H1 (cell line): ENCODE results near the gene LRP5. TPM values are rescaled to one million over a fixed set of nuclear protein-coding genes. Genes with fewer than 3 reads are reported as not detected.

Experiments
- CTCF ChIA-PET: fragments of 300-600 bp; sonication (Branson Sonifier 250); formaldehyde crosslinking; loops from one replicate; lab custom pipeline; 2021; ENCODE audit not compliant: partially characterized antibody; lab: Charles Lee
- POLR2A ChIA-PET: fragments of 300-600 bp; sonication (Branson Sonifier 250); formaldehyde crosslinking; loops from one replicate; lab custom pipeline; 2021; ENCODE audit warnings: inconsistent platforms; ENCODE audit not compliant: partially characterized antibody; lab: Charles Lee
- DNase-seq, 2 experiments: peaks; one replicate each; pipeline versions ENCODE4 v3.0.0 to v3.0.0-alpha.2; 2010 to 2022; ENCODE audit warnings: low spot score in 2 of 2, low read depth in 1 of 2, mixed read lengths in 1 of 2
- FAIRE-seq: peaks from 2 replicates; lab custom pipeline; 2011; peaks lifted over from hg19 to GRCh38; lab: Jason Lieb, UNC
- H2AFZ ChIP-seq: 2 replicates; pipeline ENCODE4 v1.8.1; 2012; ENCODE audit warnings: low read length, inconsistent platforms
- H2AK5ac ChIP-seq: 2 replicates; pipeline ENCODE4 v1.6.1; 2013; ENCODE audit warnings: low read depth, low read length
- H2BK120ac ChIP-seq: replicated peaks from 2 replicates; pipeline ENCODE3; 2013; ENCODE audit warnings: low read depth, low read length, inconsistent platforms
- H2BK12ac ChIP-seq: 2 replicates; pipeline ENCODE4 v1.6.1; 2013; ENCODE audit warnings: low read depth, low read length
- H2BK15ac ChIP-seq: 2 replicates; pipeline ENCODE4 v1.6.1; 2013; ENCODE audit warnings: low read length
- H2BK20ac ChIP-seq: 2 replicates; pipeline ENCODE4 v1.6.1; 2013; ENCODE audit warnings: low read length
- H2BK5ac ChIP-seq: 2 replicates; pipeline ENCODE4 v1.6.1; 2013; ENCODE audit warnings: low read depth, low read length
- H3K14ac ChIP-seq: 2 replicates; pipeline ENCODE4 v1.6.1; 2013; ENCODE audit warnings: inconsistent platforms; ENCODE audit not compliant: insufficient read length
- H3K18ac ChIP-seq: 2 replicates; pipeline ENCODE4 v1.6.1; 2013; ENCODE audit warnings: low read length; ENCODE audit errors: extremely low read depth
- H3K23ac ChIP-seq: 2 replicates; pipeline ENCODE4 v1.6.1; 2013; ENCODE audit warnings: inconsistent platforms; ENCODE audit not compliant: insufficient read length
- H3K23me2 ChIP-seq: 2 replicates; pipeline ENCODE4 v1.6.1; 2013; ENCODE audit warnings: low read depth, low read length
- H3K27ac ChIP-seq: 2 replicates; pipeline ENCODE4 v1.6.1; 2011; ENCODE audit warnings: low read depth, low read length, inconsistent platforms
- H3K27me3 ChIP-seq, 4 experiments: replicated peaks in 1 of 4; 1 replicate in 1 of 4; 2 replicates in 3 of 4; pipeline versions ENCODE4 v1.6.1 to v1.8.1; 2011 to 2013; ENCODE audit warnings: low read length in 3 of 4, mild to moderate bottlenecking in 3 of 4, inconsistent platforms in 2 of 4, mixed read lengths in 2 of 4, moderate library complexity in 1 of 4; ENCODE audit not compliant: control insufficient read depth in 3 of 4, insufficient read depth in 3 of 4; ENCODE audit errors: extremely low read depth in 1 of 4
- H3K36me3 ChIP-seq, 4 experiments: 2 replicates each; pipeline versions ENCODE4 v1.6.1 to v1.8.1; 2011 to 2013; ENCODE audit warnings: mild to moderate bottlenecking in 4 of 4, low read length in 3 of 4, moderate library complexity in 2 of 4, control low read depth in 1 of 4, inconsistent platforms in 1 of 4; ENCODE audit not compliant: insufficient read depth in 4 of 4, control insufficient read depth in 2 of 4
- H3K4ac ChIP-seq: replicated peaks from 2 replicates; pipeline ENCODE3; 2013; ENCODE audit warnings: low read length, low read depth, mixed read lengths, inconsistent platforms; ENCODE audit not compliant: insufficient read length
- H3K4me1 ChIP-seq, 4 experiments: replicated peaks in 1 of 4; 1 replicate in 1 of 4; 2 replicates in 3 of 4; pipeline versions ENCODE4 v1.6.1 to v1.8.1; 2011 to 2013; ENCODE audit warnings: low read length in 3 of 4, inconsistent platforms in 2 of 4, mixed read lengths in 1 of 4; ENCODE audit not compliant: insufficient read depth in 4 of 4, control insufficient read depth in 3 of 4
- H3K4me2 ChIP-seq, 2 experiments: 2 replicates each; pipeline versions ENCODE4 v1.6.1 to v1.8.1; 2011 to 2013; ENCODE audit warnings: low read depth in 2 of 2, low read length in 2 of 2, control low read depth in 1 of 2, inconsistent platforms in 1 of 2, mild to moderate bottlenecking in 1 of 2; ENCODE audit not compliant: insufficient read depth in 1 of 2
- H3K4me3 ChIP-seq, 4 experiments: fragments of 200-600, 300-600 bp in 1 of 4; sonication (generic), shearing (Covaris generic), sonication (Bioruptor Twin) in 1 of 4; 2 replicates each; pipeline versions ENCODE4 v1.5.1 to v1.8.1; 2011 to 2016; ENCODE audit warnings: low read length in 4 of 4, low read depth in 3 of 4, control low read depth in 2 of 4, inconsistent platforms in 2 of 4, mild to moderate bottlenecking in 2 of 4, mixed read lengths in 1 of 4, moderate library complexity in 1 of 4; ENCODE audit not compliant: insufficient read depth in 2 of 4; ENCODE audit errors: extremely low read depth in 1 of 4
- H3K56ac ChIP-seq: replicated peaks from 2 replicates; pipeline ENCODE3; 2013; ENCODE audit warnings: low read depth, mild to moderate bottlenecking, mixed read lengths, low read length, inconsistent platforms; ENCODE audit not compliant: insufficient read length
- H3K79me1 ChIP-seq: 2 replicates; pipeline ENCODE4 v1.6.1; 2013; ENCODE audit warnings: low read depth, low read length, control low read depth
- H3K79me2 ChIP-seq, 2 experiments: 2 replicates each; pipeline versions ENCODE4 v1.6.1 to v1.8.1; 2012 to 2013; ENCODE audit warnings: low read length in 2 of 2, mild to moderate bottlenecking in 2 of 2, inconsistent platforms in 1 of 2; ENCODE audit not compliant: insufficient read depth in 2 of 2, control insufficient read depth in 1 of 2
- H3K9ac ChIP-seq, 4 experiments: replicated peaks in 1 of 4; 1 replicate in 1 of 4; 2 replicates in 3 of 4; pipeline versions ENCODE4 v1.6.1 to v1.8.1; 2011 to 2013; ENCODE audit warnings: low read depth in 3 of 4, low read length in 3 of 4, control low read depth in 2 of 4, mild to moderate bottlenecking in 2 of 4, moderate library complexity in 2 of 4, inconsistent platforms in 1 of 4; ENCODE audit errors: extremely low read depth in 1 of 4
- H3K9me3 ChIP-seq, 2 experiments: 2 replicates each; pipeline versions ENCODE4 v1.6.1 to v1.8.1; 2012 to 2013; ENCODE audit warnings: mild to moderate bottlenecking in 2 of 2, moderate library complexity in 2 of 2, control low read depth in 1 of 2, inconsistent platforms in 1 of 2, low read depth in 1 of 2, low read length in 1 of 2, mixed read lengths in 1 of 2; ENCODE audit not compliant: insufficient read depth in 2 of 2
- H4K20me1 ChIP-seq, 2 experiments: replicated peaks in 1 of 2; 2 replicates each; pipeline versions ENCODE3 to v1.8.1; 2011 to 2013; ENCODE audit warnings: inconsistent platforms in 2 of 2, low read length in 2 of 2, mild to moderate bottlenecking in 1 of 2; ENCODE audit not compliant: insufficient read depth in 2 of 2, control insufficient read depth in 1 of 2
- H4K5ac ChIP-seq: 2 replicates; pipeline ENCODE4 v1.6.1; 2013; ENCODE audit warnings: low read length, low read depth, mixed read lengths, inconsistent platforms; ENCODE audit not compliant: insufficient read length
- H4K8ac ChIP-seq: 2 replicates; pipeline ENCODE4 v1.8.0; 2013; ENCODE audit warnings: mild to moderate bottlenecking, moderate library complexity, low read length, inconsistent platforms; ENCODE audit not compliant: insufficient read depth; ENCODE audit errors: extremely low read depth
- H4K91ac ChIP-seq: replicated peaks from 2 replicates; pipeline ENCODE3; 2013; ENCODE audit warnings: low read length, mixed read lengths, inconsistent platforms; ENCODE audit not compliant: insufficient read length
- ATF2 ChIP-seq: IDR thresholded peaks from 2 replicates; pipeline ENCODE4 v1.6.1; 2012; ENCODE audit warnings: low read length, inconsistent platforms
- EGR1 ChIP-seq: IDR thresholded peaks from 2 replicates; pipeline ENCODE4 v1.6.1; 2011; ENCODE audit warnings: low read depth, low read length, borderline replicate concordance
- JUND ChIP-seq: IDR thresholded peaks from 2 replicates; pipeline ENCODE4 v1.6.1; 2011; ENCODE audit warnings: mild to moderate bottlenecking, improper control_type of control experiment, low read length
- NANOG ChIP-seq: IDR thresholded peaks from 2 replicates; pipeline ENCODE4 v1.6.1; 2011; ENCODE audit warnings: low read length, low read depth, mild to moderate bottlenecking, inconsistent platforms; ENCODE audit not compliant: insufficient read depth, poor library complexity, severe bottlenecking
- POLR2A ChIP-seq, 2 experiments: IDR thresholded peaks; 1 replicate in 1 of 2; 2 replicates in 1 of 2; pipeline ENCODE4 v1.6.1; 2011; ENCODE audit warnings: low read depth in 2 of 2, low read length in 2 of 2, mild to moderate bottlenecking in 2 of 2; ENCODE audit errors: control extremely low read depth in 1 of 2
- POU5F1 ChIP-seq: IDR thresholded peaks from 2 replicates; pipeline ENCODE4 v1.6.1; 2011; ENCODE audit warnings: low read depth, mild to moderate bottlenecking, low read length, moderate library complexity
- RBBP5 ChIP-seq: IDR thresholded peaks from 2 replicates; pipeline ENCODE4 v1.7.1; 2012; ENCODE audit warnings: low read depth, mild to moderate bottlenecking, inconsistent platforms, low read length, moderate library complexity, borderline replicate concordance
- RXRA ChIP-seq: IDR thresholded peaks from 2 replicates; pipeline ENCODE4 v1.6.1; 2011; ENCODE audit warnings: low read depth, mild to moderate bottlenecking, low read length, moderate library complexity; ENCODE audit not compliant: insufficient read depth
- SRF ChIP-seq: IDR thresholded peaks from 2 replicates; pipeline ENCODE4 v1.6.1; 2011; ENCODE audit warnings: mild to moderate bottlenecking, low read depth, low read length, moderate library complexity
- TEAD4 ChIP-seq: IDR thresholded peaks from 2 replicates; pipeline ENCODE4 v1.6.1; 2012; ENCODE audit warnings: low read depth, low read length, inconsistent platforms, mixed read lengths
- YY1 ChIP-seq: IDR thresholded peaks from 2 replicates; pipeline ENCODE4 v1.6.1; 2011; ENCODE audit warnings: low read depth, mild to moderate bottlenecking, low read length
- WGBS, 2 experiments: shearing (Covaris generic) in 1 of 2; methylation state at CpG; one replicate each; pipeline versions ENCODE4 v1.1.6 to v1.1.7; 2013 to 2015; ENCODE audit warnings: low lambda C conversion rate in 2 of 2, mixed read lengths in 2 of 2, inconsistent platforms in 1 of 2, low coverage in 1 of 2, missing lambda C conversion rate in 1 of 2; ENCODE audit not compliant: insufficient replicate concordance in 2 of 2, insufficient coverage in 1 of 2, insufficient read length in 1 of 2; ENCODE audit errors: extremely low coverage in 1 of 2, missing lambda C conversion rate in 1 of 2; 5-methylcytosine and 5-hydroxymethylcytosine counted together
- polyA plus RNA-seq, 7 experiments: library from polyadenylated mRNA; depleted of rRNA in 3 of 7; stranded (reverse) in 5 of 7; unstranded in 2 of 7; fragments of >200 nt in 5 of 7; fragments of 200-250 nt in 2 of 7; gene quantifications; 1 replicate in 5 of 7; 2 replicates in 1 of 7; 4 replicates in 1 of 7; pipeline versions ENCODE4 v1.2.1 to v1.2.3, GENCODE V29; 2011 to 2013; ENCODE audit warnings: missing spikeins in 2 of 7, mixed read lengths in 2 of 7
- total RNA-seq: library from RNA; stranded (reverse); fragmentation: NEBNext Ultra II Directional; extraction: Animal tissue kit (Norgen Biotek cat#: 25700); gene quantifications from 2 replicates; pipeline ENCODE4 v1.2.1, GENCODE V29; 2021

The LRP5 gene
- total and polyA plus RNA-seq, 2 of the 8 experiments (the other 6 are each of a cell fraction or from before 2014, with no cell fraction given), result 19.0 to 38.9 TPM

GRCh38 chr11:68296344-68297051, 15.9 kb upstream of the LRP5 start:
- H3K79me2 ChIP-seq, result no peaks in the 10 kb centered on the region
- H3K23me2 ChIP-seq, result no peaks in the 10 kb centered on the region
- no peak overlapping the region for H3K4ac ChIP-seq
- no peaks in the 10 kb centered on the region for H4K20me1 ChIP-seq
- H3K27me3 ChIP-seq, result no peaks in the 10 kb centered on the region; a peak in 2 of 7 replicates
- H3K18ac ChIP-seq, result no peak overlapping the region
- ChIA-PET POLR2A (interaction anchor here (1.0 to 2.5 kb wide), 5 partner anchors 14 to 87 kb away, joined by 3 to 8 read pairs (median 3); partner anchors contain the start of gene C11orf24), CTCF (interaction anchor here (0.8 to 6.6 kb wide), 26 partner anchors 8 to 193 kb away, joined by 3 to 141 read pairs (median 6); partner anchors contain the start of gene C11orf24)
- no peak overlapping the region for H3K4me3 ChIP-seq
- peak overlapping the region; percentile 66; the same call in 1 of the 2 replicates for H4K8ac ChIP-seq
- H2BK5ac ChIP-seq, result no peak overlapping the region
- no peak overlapping the region for H2BK20ac ChIP-seq
- no peaks in the 10 kb centered on the region for H3K36me3 ChIP-seq
- H3K9me3 ChIP-seq, result no peaks in the 10 kb centered on the region
- no peak overlapping the region for H3K56ac ChIP-seq
- DNase-seq (no peak), FAIRE-seq (no peak)
- no peak overlapping the region for H2AFZ ChIP-seq
- H3K4me2 ChIP-seq, result no peak overlapping the region
- peaks cover 0 to 2% (median 0%) of the 10 kb centered on the region in 4 experiments; a peak in 2 of 7 replicates for H3K4me1 ChIP-seq
- H3K27ac ChIP-seq, result no peak overlapping the region
- WGBS, 2 experiments, result 91% methylated on average over 15 of the region's 15 CpGs; no CpG with 5 or more reads in 1 of the 2 experiments
- H2BK15ac ChIP-seq, result no peak overlapping the region
- H4K91ac ChIP-seq, result no peak overlapping the region
- H3K23ac ChIP-seq, result no peak overlapping the region
- no peak overlapping the region for H4K5ac ChIP-seq
- no peak overlapping the region for H3K14ac ChIP-seq
- H2BK120ac ChIP-seq, result no peak overlapping the region
- no peaks in the 10 kb centered on the region for H3K79me1 ChIP-seq
- no peak overlapping the region for H2AK5ac ChIP-seq
- no peak overlapping the region for H3K9ac ChIP-seq
- H2BK12ac ChIP-seq, result no peak overlapping the region
- TF ChIP-seq EGR1 (no peak), NANOG (no peak), TEAD4 (no peak), POU5F1 (no peak), RBBP5 (no peak), ATF2 (no peak), YY1 (no peak), RXRA (no peak), POLR2A (IDR thresholded peaks at IDR 0.05; ENCODE audit: control extremely low read depth in 1 of 2, low read depth in 2 of 2, low read length in 2 of 2) (no peak), SRF (no peak), JUND (no peak)
